ENCODE data around the gene LYRM1. TPM values are rescaled to one million over a fixed set of nuclear protein-coding genes. Genes with fewer than 3 reads are reported as not detected.
"Not testable (repeated sequence)": the region's sequence is repeated elsewhere in the genome, so short reads cannot be mapped to it uniquely, and the experiment has no call there.

LYRM1 gene
- total and polyA plus RNA-seq, 2 of the 8 experiments (the other 6 are each of a cell fraction or from before 2014, with no cell fraction given), result 11.6 to 13.4 TPM

GRCh38 chr16:20973201-20973600 is 72.6 kb downstream of the LYRM1 start:
- not testable (repeated sequence) for H2BK15ac ChIP-seq (ENCODE audit: low read length); H2BK5ac ChIP-seq (ENCODE audit: low read depth, low read length); H3K79me1 ChIP-seq (ENCODE audit: low read depth, low read length); H2BK12ac ChIP-seq (ENCODE audit: low read depth, low read length); DNase-seq (ENCODE audit: low read depth in 1 of 2, low spot score in 2 of 2); H3K79me2 ChIP-seq (ENCODE audit: control insufficient read depth in 1 of 2, insufficient read depth in 2 of 2, low read length in 2 of 2); H3K4me3 ChIP-seq (ENCODE audit: extremely low read depth in 1 of 4, insufficient read depth in 2 of 4, low read depth in 3 of 4, low read length in 4 of 4); H3K23me2 ChIP-seq (ENCODE audit: low read depth, low read length); H2AK5ac ChIP-seq (ENCODE audit: low read depth, low read length); H3K9me3 ChIP-seq (ENCODE audit: insufficient read depth in 2 of 2, low read depth in 1 of 2, low read length in 1 of 2); H3K9ac ChIP-seq (replicated peaks in 1 of 4; ENCODE audit: extremely low read depth in 1 of 4, low read depth in 3 of 4, low read length in 3 of 4); H3K4me1 ChIP-seq (replicated peaks in 1 of 4; ENCODE audit: control insufficient read depth in 3 of 4, insufficient read depth in 4 of 4, low read length in 3 of 4); H3K23ac ChIP-seq (ENCODE audit: insufficient read length); H3K4me2 ChIP-seq (ENCODE audit: insufficient read depth in 1 of 2, low read depth in 2 of 2, low read length in 2 of 2); H4K91ac ChIP-seq (replicated peaks; ENCODE audit: insufficient read length, low read length); H3K18ac ChIP-seq (ENCODE audit: extremely low read depth, low read length); H2BK120ac ChIP-seq (replicated peaks; ENCODE audit: low read depth, low read length); H2AFZ ChIP-seq (ENCODE audit: low read length); H2BK20ac ChIP-seq (ENCODE audit: low read length); H3K14ac ChIP-seq (ENCODE audit: insufficient read length); H4K8ac ChIP-seq (ENCODE audit: extremely low read depth, insufficient read depth, low read length); H4K20me1 ChIP-seq (replicated peaks in 1 of 2; ENCODE audit: control insufficient read depth in 1 of 2, insufficient read depth in 2 of 2, low read length in 2 of 2); H3K27me3 ChIP-seq (replicated peaks in 1 of 4; ENCODE audit: control insufficient read depth in 3 of 4, extremely low read depth in 1 of 4, insufficient read depth in 3 of 4, low read length in 3 of 4); H3K4ac ChIP-seq (replicated peaks; ENCODE audit: insufficient read length, low read depth, low read length); H3K56ac ChIP-seq (replicated peaks; ENCODE audit: insufficient read length, low read depth, low read length); H3K27ac ChIP-seq (ENCODE audit: low read depth, low read length); H4K5ac ChIP-seq (ENCODE audit: insufficient read length, low read depth, low read length); FAIRE-seq; H3K36me3 ChIP-seq (ENCODE audit: control insufficient read depth in 2 of 4, insufficient read depth in 4 of 4, low read length in 3 of 4)
- ChIA-PET CTCF (ENCODE audit: partially characterized antibody) (interaction anchor here (1.3 kb wide), 1 partner anchor 24 kb away, joined by 3 read pairs; no protein-coding TSS in a partner anchor), POLR2A (ENCODE audit: partially characterized antibody) (interaction anchor here (0.7 kb wide), 1 partner anchor 96 kb away, joined by 3 read pairs; no protein-coding TSS in a partner anchor)
- WGBS, 2 experiments (ENCODE audit: extremely low coverage in 1 of 2, insufficient coverage in 1 of 2, insufficient read length in 1 of 2, insufficient replicate concordance in 2 of 2, low coverage in 1 of 2, low lambda C conversion rate in 2 of 2, missing lambda C conversion rate in 1 of 2), result 92% methylated on average over 4 of the region's 4 CpGs; no CpG with 5 or more reads in 1 of the 2 experiments

Other genes with a start within 250 kb of the LYRM1 start
- not detected in 2 replicates for gene ACSM1, start 203.1 kb upstream of the LYRM1 start, total RNA-seq (2021; fragmentation: NEBNext Ultra II Directional; extraction: Animal tissue kit (Norgen Biotek cat#: 25700))
- 0.30 and 0.41 TPM in 2 replicates for gene ACSM1, start 203.1 kb upstream of the LYRM1 start, polyA plus RNA-seq (2011; rRNA removed)
- gene THUMPD1, start 159.0 kb upstream of the LYRM1 start, total RNA-seq (2021; fragmentation: NEBNext Ultra II Directional; extraction: Animal tissue kit (Norgen Biotek cat#: 25700)), result 46.9 and 49.4 TPM in 2 replicates
- 31.6 and 51.3 TPM in 2 replicates for gene THUMPD1, start 159.0 kb upstream of the LYRM1 start, polyA plus RNA-seq (2011; rRNA removed)
- gene ACSM3, start 136.8 kb upstream of the LYRM1 start, total RNA-seq (2021; fragmentation: NEBNext Ultra II Directional; extraction: Animal tissue kit (Norgen Biotek cat#: 25700)), result 3.3 and 6.2 TPM in 2 replicates
- gene ACSM3, start 136.8 kb upstream of the LYRM1 start, polyA plus RNA-seq (2011; rRNA removed), result 4.9 and 5.7 TPM in 2 replicates
- gene ERI2, start 94.3 kb upstream of the LYRM1 start, total RNA-seq (2021; fragmentation: NEBNext Ultra II Directional; extraction: Animal tissue kit (Norgen Biotek cat#: 25700)), result 12.6 and 14.5 TPM in 2 replicates
- gene ERI2, start 94.3 kb upstream of the LYRM1 start, polyA plus RNA-seq (2011; rRNA removed), result 5.4 and 11.0 TPM in 2 replicates
- gene REXO5, start 94.2 kb upstream of the LYRM1 start, total RNA-seq (2021; fragmentation: NEBNext Ultra II Directional; extraction: Animal tissue kit (Norgen Biotek cat#: 25700)), result 6.0 and 8.9 TPM in 2 replicates
- 2.2 and 2.4 TPM in 2 replicates for gene REXO5, start 94.2 kb upstream of the LYRM1 start, polyA plus RNA-seq (2011; rRNA removed)
- 18.2 and 18.5 TPM in 2 replicates for gene DCUN1D3, start 413 bp upstream of the LYRM1 start, total RNA-seq (2021; fragmentation: NEBNext Ultra II Directional; extraction: Animal tissue kit (Norgen Biotek cat#: 25700))
- gene DCUN1D3, start 413 bp upstream of the LYRM1 start, polyA plus RNA-seq (2011; rRNA removed), result 2.0 and 3.5 TPM in 2 replicates